ENCODE measurements around the gene UPF2. TPM values are rescaled to one million over a fixed set of nuclear protein-coding genes. Genes with fewer than 3 reads are reported as not detected.

The UPF2 gene
- total and polyA plus RNA-seq, 10 of the 15 experiments (the other 5 are each of a cell fraction or from before 2014, with no cell fraction given), result 21.0 to 44.4 (median 25.9) TPM

DNA sequence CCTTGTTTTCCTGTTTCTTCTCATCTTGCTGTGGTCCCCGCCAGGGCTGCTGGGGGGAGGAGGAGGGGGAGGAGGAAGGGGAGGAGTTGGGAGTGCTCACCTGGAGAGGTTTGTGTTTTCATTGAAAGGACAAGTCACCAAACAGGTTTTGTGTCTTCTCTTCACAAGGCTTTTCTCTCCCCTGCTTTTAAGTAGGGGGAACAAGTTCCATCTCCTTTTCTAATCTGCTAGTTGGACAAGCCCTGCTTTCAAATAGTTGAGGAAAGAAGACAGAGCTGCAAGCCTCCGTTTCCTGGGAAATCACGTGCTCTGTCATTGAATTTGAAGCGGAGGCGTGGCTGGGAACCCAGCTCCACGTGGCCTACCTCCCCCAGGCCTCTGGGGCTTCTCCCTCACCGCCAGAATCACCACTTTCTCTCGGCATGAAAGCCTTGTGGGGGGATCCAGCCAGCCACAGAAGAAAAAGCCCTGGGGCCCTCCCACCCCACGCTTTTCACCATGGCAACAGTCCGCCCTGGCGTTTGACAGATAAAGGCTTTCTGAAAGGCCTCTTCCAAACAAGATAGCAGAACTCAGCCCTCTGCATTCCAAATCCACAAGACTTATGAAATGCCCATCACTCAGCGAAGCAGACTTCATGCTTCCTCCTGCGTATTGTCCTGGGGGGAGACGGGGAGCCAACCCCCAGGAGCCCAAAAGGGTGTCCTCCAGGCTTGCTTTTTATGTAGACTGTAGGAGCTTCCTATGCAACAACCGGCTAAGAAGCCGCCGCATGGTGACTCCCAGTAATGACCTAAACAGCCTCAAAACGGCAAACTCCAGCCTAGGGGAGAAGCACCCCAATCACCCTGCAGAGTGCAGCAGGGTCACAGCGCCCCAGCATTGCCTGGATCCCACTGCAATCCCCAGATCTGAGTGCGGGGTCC is 167.8 kb downstream of the UPF2 start (continued):
- TF ChIP-seq, protein P1, sequence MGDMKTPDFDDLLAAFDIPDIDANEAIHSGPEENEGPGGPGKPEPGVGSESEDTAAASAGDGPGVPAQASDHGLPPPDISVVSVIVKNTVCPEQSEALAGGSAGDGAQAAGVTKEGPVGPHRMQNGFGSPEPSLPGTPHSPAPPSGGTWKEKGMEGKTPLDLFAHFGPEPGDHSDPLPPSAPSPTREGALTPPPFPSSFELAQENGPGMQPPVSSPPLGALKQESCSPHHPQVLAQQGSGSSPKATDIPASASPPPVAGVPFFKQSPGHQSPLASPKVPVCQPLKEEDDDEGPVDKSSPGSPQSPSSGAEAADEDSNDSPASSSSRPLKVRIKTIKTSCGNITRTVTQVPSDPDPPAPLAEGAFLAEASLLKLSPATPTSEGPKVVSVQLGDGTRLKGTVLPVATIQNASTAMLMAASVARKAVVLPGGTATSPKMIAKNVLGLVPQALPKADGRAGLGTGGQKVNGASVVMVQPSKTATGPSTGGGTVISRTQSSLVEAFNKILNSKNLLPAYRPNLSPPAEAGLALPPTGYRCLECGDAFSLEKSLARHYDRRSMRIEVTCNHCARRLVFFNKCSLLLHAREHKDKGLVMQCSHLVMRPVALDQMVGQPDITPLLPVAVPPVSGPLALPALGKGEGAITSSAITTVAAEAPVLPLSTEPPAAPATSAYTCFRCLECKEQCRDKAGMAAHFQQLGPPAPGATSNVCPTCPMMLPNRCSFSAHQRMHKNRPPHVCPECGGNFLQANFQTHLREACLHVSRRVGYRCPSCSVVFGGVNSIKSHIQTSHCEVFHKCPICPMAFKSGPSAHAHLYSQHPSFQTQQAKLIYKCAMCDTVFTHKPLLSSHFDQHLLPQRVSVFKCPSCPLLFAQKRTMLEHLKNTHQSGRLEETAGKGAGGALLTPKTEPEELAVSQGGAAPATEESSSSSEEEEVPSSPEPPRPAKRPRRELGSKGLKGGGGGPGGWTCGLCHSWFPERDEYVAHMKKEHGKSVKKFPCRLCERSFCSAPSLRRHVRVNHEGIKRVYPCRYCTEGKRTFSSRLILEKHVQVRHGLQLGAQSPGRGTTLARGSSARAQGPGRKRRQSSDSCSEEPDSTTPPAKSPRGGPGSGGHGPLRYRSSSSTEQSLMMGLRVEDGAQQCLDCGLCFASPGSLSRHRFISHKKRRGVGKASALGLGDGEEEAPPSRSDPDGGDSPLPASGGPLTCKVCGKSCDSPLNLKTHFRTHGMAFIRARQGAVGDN (IDR thresholded peaks at IDR 0.05), result peak; percentile 31; the same call in 1 of the 2 replicates
- TF ChIP-seq CREB1 (IDR thresholded peaks at IDR 0.05; ENCODE audit: low read depth), result no peak
- TF ChIP-seq RAD51 (IDR thresholded peaks at IDR 0.05), result peak; percentile 96
- TF ChIP-seq, protein P2, sequence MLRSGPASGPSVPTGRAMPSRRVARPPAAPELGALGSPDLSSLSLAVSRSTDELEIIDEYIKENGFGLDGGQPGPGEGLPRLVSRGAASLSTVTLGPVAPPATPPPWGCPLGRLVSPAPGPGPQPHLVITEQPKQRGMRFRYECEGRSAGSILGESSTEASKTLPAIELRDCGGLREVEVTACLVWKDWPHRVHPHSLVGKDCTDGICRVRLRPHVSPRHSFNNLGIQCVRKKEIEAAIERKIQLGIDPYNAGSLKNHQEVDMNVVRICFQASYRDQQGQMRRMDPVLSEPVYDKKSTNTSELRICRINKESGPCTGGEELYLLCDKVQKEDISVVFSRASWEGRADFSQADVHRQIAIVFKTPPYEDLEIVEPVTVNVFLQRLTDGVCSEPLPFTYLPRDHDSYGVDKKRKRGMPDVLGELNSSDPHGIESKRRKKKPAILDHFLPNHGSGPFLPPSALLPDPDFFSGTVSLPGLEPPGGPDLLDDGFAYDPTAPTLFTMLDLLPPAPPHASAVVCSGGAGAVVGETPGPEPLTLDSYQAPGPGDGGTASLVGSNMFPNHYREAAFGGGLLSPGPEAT (IDR thresholded peaks at IDR 0.05; ENCODE audit: low read depth), result peak; percentile 19; the same call in 1 of the 2 replicates
- no peak for TF ChIP-seq NR2C2 (IDR thresholded peaks at IDR 0.05; ENCODE audit: borderline replicate concordance, control insufficient read depth, insufficient read length, low read depth)
- peak; percentile 81 to 84 for TF ChIP-seq BHLHE40 (IDR thresholded peaks at IDR 0.05; ENCODE audit: borderline replicate concordance in 1 of 2, low read depth in 2 of 2, low read length in 1 of 2)
- no peak for TF ChIP-seq SP1 (IDR thresholded peaks at IDR 0.05; ENCODE audit: low read depth, low read length)
- TF ChIP-seq NBN (IDR thresholded peaks at IDR 0.05), result no peak
- TF ChIP-seq MEF2B (IDR thresholded peaks at IDR 0.05; ENCODE audit: partially characterized antibody, poor library complexity, severe bottlenecking), result peak; percentile 71
- TF ChIP-seq WRNIP1 (IDR thresholded peaks at IDR 0.05; ENCODE audit: borderline replicate concordance, low read depth, low read length), result no peak
- TF ChIP-seq DPF2 (IDR thresholded peaks at IDR 0.05), result no peak
- TF ChIP-seq, protein P3, sequence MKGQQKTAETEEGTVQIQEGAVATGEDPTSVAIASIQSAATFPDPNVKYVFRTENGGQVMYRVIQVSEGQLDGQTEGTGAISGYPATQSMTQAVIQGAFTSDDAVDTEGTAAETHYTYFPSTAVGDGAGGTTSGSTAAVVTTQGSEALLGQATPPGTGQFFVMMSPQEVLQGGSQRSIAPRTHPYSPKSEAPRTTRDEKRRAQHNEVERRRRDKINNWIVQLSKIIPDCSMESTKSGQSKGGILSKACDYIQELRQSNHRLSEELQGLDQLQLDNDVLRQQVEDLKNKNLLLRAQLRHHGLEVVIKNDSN (IDR thresholded peaks at IDR 0.05; ENCODE audit: borderline replicate concordance, extremely low read length, insufficient read depth, low read depth, low read length), result peak; percentile 40
- no peak for TF ChIP-seq RFX5 (IDR thresholded peaks at IDR 0.05; ENCODE audit: low read depth, low read length)

Measured in GM12878 (cell line).